ENCODE results near the gene SQOR.

SQOR gene

GRCh38 chr15:45664451-45664850, 29.6 kb downstream of the SQOR start:
- DNase-seq = no peak

DNA sequence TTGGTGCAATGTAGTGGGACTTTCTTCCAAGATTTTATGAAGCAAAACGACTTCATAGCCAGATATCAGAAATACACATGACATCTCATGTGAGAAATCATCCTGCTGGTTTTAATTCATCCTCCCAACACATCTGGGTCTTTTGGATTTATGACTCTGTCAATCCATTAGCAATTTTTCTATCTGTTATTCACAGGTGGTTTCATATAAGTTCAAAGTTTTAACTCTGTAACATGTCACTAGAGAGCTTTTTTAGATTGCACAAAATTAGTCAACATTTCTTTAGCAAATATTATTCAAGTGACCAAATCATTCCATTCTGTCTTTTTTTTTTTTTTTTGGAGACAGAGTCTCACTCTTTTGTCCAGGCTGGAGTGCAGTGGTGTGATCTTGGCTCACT, 30.4 kb downstream of the SQOR start:
- DNase-seq = no peak

- DNase-seq = no peak
Observed at GRCh38 chr15:45666119-45666875, 31.5 kb downstream of the SQOR start.

- DNase-seq = no peak
Observed at GRCh38 chr15:45667002-45667401, 32.2 kb downstream of the SQOR start.

DNA sequence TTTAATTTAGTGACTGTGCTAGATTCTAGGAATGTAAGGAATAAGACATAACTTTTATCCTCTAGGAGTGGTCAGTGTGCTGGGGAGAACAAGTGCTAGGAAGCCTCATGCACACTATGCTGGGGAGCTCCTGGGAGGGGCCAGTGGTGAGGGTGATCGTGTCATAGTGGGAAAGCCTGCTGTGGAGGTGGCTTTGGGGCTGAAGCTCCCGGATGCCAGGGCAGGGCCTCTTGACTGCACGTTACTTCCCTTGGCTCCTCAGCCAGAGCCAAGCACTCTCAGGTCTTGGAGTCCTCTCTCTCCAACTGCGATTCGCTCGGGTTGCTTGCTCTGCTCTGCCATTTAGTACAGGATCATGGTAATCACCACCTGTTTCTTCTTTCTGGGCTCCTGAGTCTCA, 33.6 kb downstream of the SQOR start:
- no peak for DNase-seq

- no peak for DNase-seq
Observed at GRCh38 chr15:45669422-45669821, 34.6 kb downstream of the SQOR start.

- DNase-seq = no peak
Observed at GRCh38 chr15:45670091-45670490, 35.3 kb downstream of the SQOR start.

DNA sequence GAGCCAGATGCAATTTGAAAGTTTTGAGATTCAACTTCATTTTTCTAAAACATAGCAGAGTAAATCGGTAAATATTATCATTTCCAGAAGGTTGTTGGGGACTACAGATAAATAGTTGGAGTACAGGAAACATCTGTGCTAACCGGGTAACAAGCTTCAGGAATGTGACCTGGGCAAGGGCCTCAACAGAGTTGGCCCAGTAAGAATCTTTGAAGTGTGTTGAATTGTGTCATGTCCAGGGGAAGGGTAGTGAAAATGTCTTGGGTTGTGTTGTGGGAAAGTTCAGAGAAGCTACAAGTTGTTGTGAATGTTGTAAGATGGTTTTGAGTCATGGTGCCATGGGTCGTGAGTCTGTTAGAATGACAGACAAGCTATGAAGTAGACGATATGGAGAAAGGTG, 35.7 kb downstream of the SQOR start:
- DNase-seq = no peak

GRCh38 chr15:45674677-45675076, 39.8 kb downstream of the SQOR start:
- DNase-seq = no peak

DNA sequence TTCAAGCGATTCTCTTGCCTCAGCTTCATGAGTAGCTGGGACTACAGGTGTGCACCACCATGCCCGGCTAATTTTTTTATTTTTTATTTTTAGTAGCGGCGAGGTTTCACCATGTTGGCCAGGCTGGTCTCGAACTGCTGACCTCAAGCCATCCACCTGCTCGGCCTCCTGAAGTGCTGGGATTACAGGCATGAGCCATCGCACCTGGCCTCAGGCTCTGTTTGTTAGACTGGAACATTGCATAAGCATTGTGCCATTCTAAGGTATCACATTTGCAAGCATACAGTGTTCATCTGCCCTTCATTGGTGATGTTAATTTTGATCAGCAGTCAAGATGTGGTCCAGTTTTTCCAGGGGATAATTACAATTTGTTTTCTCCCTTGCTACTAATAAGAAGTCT, 43.0 kb downstream of the SQOR start:
- DNase-seq = no peak

- no peak for DNase-seq
Observed at GRCh38 chr15:45678459-45679178, 43.8 kb downstream of the SQOR start.

GRCh38 chr15:45684533-45684932, 49.7 kb downstream of the SQOR start:
- no peak for DNase-seq

- no peak for DNase-seq
Observed at GRCh38 chr15:45689616-45690015, 54.8 kb downstream of the SQOR start.

GRCh38 chr15:45690581-45691260, 55.9 kb downstream of the SQOR start:
- DNase-seq = no peak

DNA sequence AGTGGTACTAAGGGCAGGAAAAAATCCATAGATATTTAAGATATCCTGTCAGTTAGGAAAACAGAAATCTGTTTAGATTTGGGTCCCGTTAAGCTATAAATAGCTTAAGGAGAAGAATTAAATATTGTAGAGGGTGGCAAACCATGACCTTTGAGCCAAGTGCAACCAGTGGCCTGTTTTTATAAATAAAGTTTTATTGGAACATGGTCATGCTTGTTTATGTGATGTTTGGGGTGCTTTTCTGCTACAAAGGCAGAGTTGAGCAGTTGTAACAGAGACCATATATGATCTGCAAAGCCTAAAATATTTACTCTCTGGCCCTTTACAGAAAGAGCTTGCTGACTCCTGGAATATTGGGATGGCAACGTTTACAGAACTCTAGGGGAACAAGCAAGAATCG, 66.3 kb downstream of the SQOR start:
- no peak for DNase-seq

DNA sequence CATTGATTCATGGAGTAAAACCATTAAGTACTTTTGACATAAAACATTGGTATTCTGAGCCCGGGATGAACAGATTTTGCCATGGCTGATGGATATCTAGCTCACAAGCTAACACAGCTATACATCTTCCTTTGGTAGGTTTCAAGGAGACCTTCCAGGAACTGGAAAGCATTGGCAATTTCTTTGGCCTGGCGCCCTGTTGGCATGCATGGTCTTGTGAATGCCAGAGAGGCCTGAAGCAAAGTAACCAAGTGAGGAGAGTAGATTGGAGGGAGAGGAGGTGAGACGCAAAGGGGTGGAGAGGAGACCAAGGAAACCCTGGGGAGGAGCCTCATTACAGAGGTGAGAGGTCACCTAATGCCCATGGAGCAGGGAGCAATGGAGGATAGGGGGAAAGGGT, 67.2 kb downstream of the SQOR start:
- DNase-seq = no peak

GRCh38 chr15:45703670-45704328, 69.0 kb downstream of the SQOR start:
- DNase-seq = no peak

DNA sequence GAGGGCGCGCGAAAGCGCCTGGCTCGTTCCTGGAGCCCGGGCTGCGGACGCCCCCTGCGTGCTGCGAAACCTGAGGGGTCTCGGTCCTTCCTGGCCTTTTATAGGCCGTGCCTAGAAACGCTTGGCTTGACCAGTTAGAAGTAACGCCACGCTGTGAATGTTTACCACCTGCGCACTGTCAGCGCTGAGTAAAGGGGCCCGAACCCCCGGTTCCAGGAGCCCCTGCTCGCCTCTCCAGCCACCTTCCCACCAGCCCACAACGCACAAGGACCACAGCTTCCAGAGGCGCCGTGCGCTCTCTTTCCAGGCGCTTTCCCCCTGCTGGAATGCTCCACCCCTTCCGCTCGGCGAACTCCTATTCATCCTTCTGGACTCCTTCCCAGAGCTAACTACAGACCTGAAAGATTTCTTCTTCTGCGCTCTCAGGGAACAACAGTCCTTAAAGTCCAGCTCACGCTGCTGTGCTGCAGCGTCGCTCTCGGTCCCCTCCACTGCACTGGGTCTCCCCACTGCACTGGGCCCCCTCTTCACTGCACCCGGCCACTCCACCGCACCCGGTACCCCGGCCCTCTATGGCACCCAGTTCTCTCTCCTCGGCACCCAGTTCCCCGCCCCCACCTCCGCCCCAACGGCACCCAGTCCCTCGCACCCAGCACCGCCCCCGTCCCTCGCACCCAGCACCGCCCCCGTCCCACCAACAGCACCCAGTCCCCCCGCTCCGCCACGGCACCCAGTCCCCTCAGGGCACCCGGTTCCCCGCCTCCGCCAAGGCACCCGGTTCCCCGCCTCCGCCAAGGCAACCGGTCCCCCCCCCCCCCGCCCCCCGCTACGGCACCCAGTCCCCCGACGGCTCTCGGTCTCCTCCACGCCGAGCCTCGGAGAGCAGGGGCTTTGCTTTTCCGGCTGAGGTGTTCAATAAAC, 69.8 kb downstream of the SQOR start:
- DNase-seq = no peak

- DNase-seq = peak; percentile 61
Observed at GRCh38 chr15:45705510-45706473, 71.0 kb downstream of the SQOR start.

- DNase-seq = no peak
Observed at GRCh38 chr15:45710657-45711056, 75.8 kb downstream of the SQOR start.

Measured in NCI-H226 (cell line).